H1 (cell line): ENCODE results near the gene PAN2.

Experiments used
- SUZ12 ChIP-seq: fragments of 200-600 bp; sonication (generic); IDR thresholded peaks from 2 replicates; pipeline ENCODE4 v1.6.1; 2012; ENCODE audit warnings: mild to moderate bottlenecking, inconsistent platforms, low read length, moderate library complexity, mixed read lengths
- TF ChIP-seq, protein P1 (sequence below), 3 experiments: IDR thresholded peaks; 1 replicate in 2 of 3; 2 replicates in 1 of 3; pipeline versions ENCODE4 v1.5.1 to v1.6.1; 2011; ENCODE audit warnings: low read length in 3 of 3, mild to moderate bottlenecking in 3 of 3, inconsistent platforms in 2 of 3, low read depth in 1 of 3, moderate library complexity in 1 of 3; ENCODE audit not compliant: insufficient read depth in 1 of 3; ENCODE audit errors: control extremely low read depth in 1 of 3

DNA sequence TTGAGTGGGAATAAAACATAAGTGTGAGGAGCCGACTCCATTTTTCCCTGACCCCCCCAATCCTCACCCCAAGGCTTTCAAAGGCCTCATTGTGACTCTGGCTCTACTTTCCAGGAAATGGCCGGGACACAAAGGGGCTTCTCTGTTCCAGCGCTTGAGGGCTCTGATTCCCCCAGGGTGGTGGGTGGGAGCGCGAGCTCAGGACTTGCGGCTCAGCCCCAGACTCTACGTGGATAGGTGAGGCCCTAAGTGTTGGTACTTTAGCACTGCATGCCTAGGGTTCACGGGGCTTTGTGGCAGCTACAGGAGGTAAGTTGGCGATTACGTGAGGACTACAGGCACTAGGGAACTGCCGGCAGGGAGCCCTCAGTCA lies 18.6 kb downstream of the PAN2 start:
- no peak for TF ChIP-seq SUZ12
- TF ChIP-seq, protein P1, sequence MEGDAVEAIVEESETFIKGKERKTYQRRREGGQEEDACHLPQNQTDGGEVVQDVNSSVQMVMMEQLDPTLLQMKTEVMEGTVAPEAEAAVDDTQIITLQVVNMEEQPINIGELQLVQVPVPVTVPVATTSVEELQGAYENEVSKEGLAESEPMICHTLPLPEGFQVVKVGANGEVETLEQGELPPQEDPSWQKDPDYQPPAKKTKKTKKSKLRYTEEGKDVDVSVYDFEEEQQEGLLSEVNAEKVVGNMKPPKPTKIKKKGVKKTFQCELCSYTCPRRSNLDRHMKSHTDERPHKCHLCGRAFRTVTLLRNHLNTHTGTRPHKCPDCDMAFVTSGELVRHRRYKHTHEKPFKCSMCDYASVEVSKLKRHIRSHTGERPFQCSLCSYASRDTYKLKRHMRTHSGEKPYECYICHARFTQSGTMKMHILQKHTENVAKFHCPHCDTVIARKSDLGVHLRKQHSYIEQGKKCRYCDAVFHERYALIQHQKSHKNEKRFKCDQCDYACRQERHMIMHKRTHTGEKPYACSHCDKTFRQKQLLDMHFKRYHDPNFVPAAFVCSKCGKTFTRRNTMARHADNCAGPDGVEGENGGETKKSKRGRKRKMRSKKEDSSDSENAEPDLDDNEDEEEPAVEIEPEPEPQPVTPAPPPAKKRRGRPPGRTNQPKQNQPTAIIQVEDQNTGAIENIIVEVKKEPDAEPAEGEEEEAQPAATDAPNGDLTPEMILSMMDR (IDR thresholded peaks at IDR 0.05; ENCODE audit: control extremely low read depth in 1 of 3, insufficient read depth in 1 of 3, low read depth in 1 of 3, low read length in 3 of 3), result no peak
